ENCODE data around the gene SUGCT.

DNA sequence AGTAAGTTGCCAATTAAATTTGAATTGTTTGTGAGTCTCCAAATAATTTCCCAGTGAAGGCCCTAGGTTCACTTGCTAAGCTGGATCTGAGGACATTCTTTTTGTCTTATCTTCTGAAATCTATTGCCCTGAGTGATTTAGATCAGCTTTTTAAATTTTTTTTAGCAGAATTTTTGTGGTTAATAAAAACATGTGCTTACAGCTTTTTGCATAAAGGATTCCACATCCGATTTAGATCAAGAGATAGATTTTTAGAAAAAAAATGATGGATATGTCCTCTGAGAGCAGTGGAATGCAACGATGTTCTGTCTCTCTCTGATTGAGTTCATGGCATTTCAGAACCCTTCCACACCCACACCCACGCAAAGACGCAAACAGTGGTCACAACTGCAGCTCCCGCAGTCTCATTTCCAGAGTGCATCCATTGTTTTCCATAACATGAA, 358.8 kb downstream of the SUGCT start:
- TF ChIP-seq, protein P1, sequence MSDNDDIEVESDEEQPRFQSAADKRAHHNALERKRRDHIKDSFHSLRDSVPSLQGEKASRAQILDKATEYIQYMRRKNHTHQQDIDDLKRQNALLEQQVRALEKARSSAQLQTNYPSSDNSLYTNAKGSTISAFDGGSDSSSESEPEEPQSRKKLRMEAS (IDR thresholded peaks at IDR 0.05; ENCODE audit: low read depth, low read length), result no peak
- TF ChIP-seq, protein P2, sequence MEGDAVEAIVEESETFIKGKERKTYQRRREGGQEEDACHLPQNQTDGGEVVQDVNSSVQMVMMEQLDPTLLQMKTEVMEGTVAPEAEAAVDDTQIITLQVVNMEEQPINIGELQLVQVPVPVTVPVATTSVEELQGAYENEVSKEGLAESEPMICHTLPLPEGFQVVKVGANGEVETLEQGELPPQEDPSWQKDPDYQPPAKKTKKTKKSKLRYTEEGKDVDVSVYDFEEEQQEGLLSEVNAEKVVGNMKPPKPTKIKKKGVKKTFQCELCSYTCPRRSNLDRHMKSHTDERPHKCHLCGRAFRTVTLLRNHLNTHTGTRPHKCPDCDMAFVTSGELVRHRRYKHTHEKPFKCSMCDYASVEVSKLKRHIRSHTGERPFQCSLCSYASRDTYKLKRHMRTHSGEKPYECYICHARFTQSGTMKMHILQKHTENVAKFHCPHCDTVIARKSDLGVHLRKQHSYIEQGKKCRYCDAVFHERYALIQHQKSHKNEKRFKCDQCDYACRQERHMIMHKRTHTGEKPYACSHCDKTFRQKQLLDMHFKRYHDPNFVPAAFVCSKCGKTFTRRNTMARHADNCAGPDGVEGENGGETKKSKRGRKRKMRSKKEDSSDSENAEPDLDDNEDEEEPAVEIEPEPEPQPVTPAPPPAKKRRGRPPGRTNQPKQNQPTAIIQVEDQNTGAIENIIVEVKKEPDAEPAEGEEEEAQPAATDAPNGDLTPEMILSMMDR (IDR thresholded peaks at IDR 0.05; ENCODE audit: low read depth, low read length), result no peak
- TF ChIP-seq POLR2A (IDR thresholded peaks at IDR 0.05; ENCODE audit: extremely low read depth, insufficient read length), result no peak
